ENCODE data around the gene GPR142. TPM values are rescaled to one million over a fixed set of nuclear protein-coding genes. Genes with fewer than 3 reads are reported as not detected.

GPR142 gene
- total RNA-seq, 1 experiment from 2014 or later: 0.33 TPM

DNA sequence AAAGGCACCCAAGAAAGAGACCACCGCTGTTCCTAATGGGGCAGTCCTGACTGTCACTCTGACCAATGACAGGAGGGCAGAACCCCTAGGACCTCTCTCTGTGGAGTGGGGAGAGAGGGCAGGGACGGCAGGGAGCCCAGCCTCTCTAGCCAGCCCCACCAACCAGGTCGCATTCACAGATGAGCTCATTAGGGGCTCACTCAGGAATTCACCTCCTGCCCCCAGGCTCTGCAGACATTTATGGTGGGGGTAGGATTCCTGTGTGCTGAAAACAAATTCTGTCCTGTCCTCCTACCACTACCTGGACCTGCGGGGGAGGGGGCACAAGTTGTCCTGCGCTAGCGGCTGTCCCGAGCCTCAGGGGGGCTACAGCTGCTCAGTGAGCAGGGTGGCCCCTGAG, 36.9 kb downstream of the GPR142 start:
- Histone ChIP-seq H3K9me3 (ENCODE audit: control insufficient read depth, low read depth, low read length) (no peaks in the 10 kb centered on the region), H3T11ph (ENCODE audit: low read length) (no peak overlapping the region), H2AK5ac (ENCODE audit: insufficient read length, low read length) (no peak overlapping the region), H4K5ac (ENCODE audit: insufficient read length, low read depth, low read length) (no peak overlapping the region), H4K8ac (replicated peaks; ENCODE audit: insufficient read length, low read depth, low read length) (no peak overlapping the region), H3K9ac (ENCODE audit: extremely low read depth, insufficient read length, low read length) (no peak overlapping the region), H3K4me2 (ENCODE audit: insufficient read depth, insufficient read length, low read length) (peak overlapping the region; percentile 13), H2BK120ac (ENCODE audit: low read depth, low read length, poor library complexity, severe bottlenecking) (no peak overlapping the region), H2AFZ (ENCODE audit: low read length) (no peak overlapping the region), H4K91ac (ENCODE audit: insufficient read length, low read depth, low read length) (no peak overlapping the region), H3K27me3 (ENCODE audit: insufficient read depth, low read length) (no peaks in the 10 kb centered on the region), H3K27ac (ENCODE audit: insufficient read length, low read depth, low read length) (no peak overlapping the region), H2BK12ac (ENCODE audit: insufficient read length, low read depth, low read length) (no peak overlapping the region), H3K79me1 (ENCODE audit: insufficient read depth, low read depth, low read length, poor library complexity, severe bottlenecking) (no peaks in the 10 kb centered on the region), H3K56ac (ENCODE audit: insufficient read length, low read depth, low read length) (no peak overlapping the region), H2BK20ac (ENCODE audit: low read depth, low read length, poor library complexity, severe bottlenecking) (no peak overlapping the region), H3K23ac (ENCODE audit: insufficient read length, low read depth, low read length) (no peak overlapping the region), H4K20me1 (ENCODE audit: control insufficient read depth, insufficient read depth, insufficient read length) (no peaks in the 10 kb centered on the region), H3K79me2 (ENCODE audit: insufficient read depth, low read length) (no peaks in the 10 kb centered on the region), H3K18ac (ENCODE audit: insufficient read length, low read depth, low read length) (peak overlapping the region; percentile 16), H3K23me2 (ENCODE audit: insufficient read length, low read depth, low read length, poor library complexity, severe bottlenecking) (no peaks in the 10 kb centered on the region), H2BK15ac (ENCODE audit: low read depth, low read length) (no peak overlapping the region), H2BK5ac (ENCODE audit: insufficient read length, low read length) (no peak overlapping the region), H3K4ac (ENCODE audit: low read depth, low read length) (no peak overlapping the region), H3K14ac (ENCODE audit: insufficient read depth, low read length) (peak overlapping the region; percentile 44), H3K4me1 (ENCODE audit: insufficient read depth, low read length) (peaks cover 5% of the 10 kb centered on the region; the same call in 1 of the 2 replicates)
- H3K36me3 Mint-ChIP-seq (ENCODE audit: insufficient read depth in 1 of 3, low read depth in 3 of 3): no peaks in the 10 kb centered on the region
- peak; percentile 86 for DNase-seq
- H3K4me1 Mint-ChIP-seq: peaks cover 14 to 19% of the 10 kb centered on the region in 2 experiments
- H3K9me3 Mint-ChIP-seq: no peaks in the 10 kb centered on the region
- no peak for TF ChIP-seq CTCF (conservative IDR thresholded peaks at IDR 0.05)
- H3K27me3 Mint-ChIP-seq (ENCODE audit: low read depth): peaks cover 10% of the 10 kb centered on the region
- no CpG with 5 or more reads among the region's 7 CpGs for WGBS (ENCODE audit: extremely low coverage, insufficient read length, low lambda C conversion rate)
- peak overlapping the region in 1 of 3 experiments; percentile 56; a peak in 3 of 7 replicates for H3K27ac Mint-ChIP-seq
- no peak overlapping the region for H3K4me3 Mint-ChIP-seq
